H9 (cell line): ENCODE measurements around the gene GRIA1. TPM values are rescaled to one million over a fixed set of nuclear protein-coding genes. Genes with fewer than 3 reads are reported as not detected.

ENCODE experiments used
- DNase-seq: peaks from one replicate; pipeline ENCODE4 v3.0.0-alpha.2; 2017
- H2AFZ ChIP-seq: one replicate; pipeline ENCODE4 v1.6.1; 2013; ENCODE audit warnings: mild to moderate bottlenecking, low read length, control low read depth, moderate library complexity
- H2AK5ac ChIP-seq: 2 replicates; pipeline ENCODE4 v1.6.1; 2013; ENCODE audit warnings: low read length, control low read depth, mixed read lengths; ENCODE audit not compliant: insufficient read length
- H2BK120ac ChIP-seq: one replicate; pipeline ENCODE4 v1.6.1; 2013; ENCODE audit warnings: low read depth, mild to moderate bottlenecking, low read length, control low read depth, inconsistent platforms; ENCODE audit not compliant: poor library complexity, severe bottlenecking
- H2BK12ac ChIP-seq: 2 replicates; pipeline ENCODE4 v1.6.1; 2013; ENCODE audit warnings: low read length, control low read depth, mixed read lengths, low read depth; ENCODE audit not compliant: insufficient read length
- H2BK15ac ChIP-seq: 2 replicates; pipeline ENCODE4 v1.6.1; 2013; ENCODE audit warnings: low read depth, low read length, control low read depth
- H2BK20ac ChIP-seq: one replicate; pipeline ENCODE4 v1.6.1; 2013; ENCODE audit warnings: low read depth, mild to moderate bottlenecking, low read length, control low read depth, inconsistent platforms; ENCODE audit not compliant: poor library complexity, severe bottlenecking
- H2BK5ac ChIP-seq: 2 replicates; pipeline ENCODE4 v1.6.1; 2013; ENCODE audit warnings: low read length, control low read depth, mixed read lengths; ENCODE audit not compliant: insufficient read length
- H3K14ac ChIP-seq: 2 replicates; pipeline ENCODE4 v1.6.1; 2013; ENCODE audit warnings: low read length, control low read depth; ENCODE audit not compliant: insufficient read depth
- H3K18ac ChIP-seq: 2 replicates; pipeline ENCODE4 v1.6.1; 2013; ENCODE audit warnings: low read depth, mild to moderate bottlenecking, mixed read lengths, low read length, control low read depth; ENCODE audit not compliant: insufficient read length
- H3K23ac ChIP-seq: 2 replicates; pipeline ENCODE4 v1.6.1; 2013; ENCODE audit warnings: low read length, control low read depth, mixed read lengths, low read depth; ENCODE audit not compliant: insufficient read length
- H3K23me2 ChIP-seq: 2 replicates; pipeline ENCODE4 v1.6.1; 2013; ENCODE audit warnings: low read depth, mild to moderate bottlenecking, mixed read lengths, low read length, control low read depth; ENCODE audit not compliant: insufficient read length, poor library complexity, severe bottlenecking
- H3K27ac ChIP-seq: 2 replicates; pipeline ENCODE4 v1.5.1; 2013; ENCODE audit warnings: low read length, control low read depth, mixed read lengths, low read depth; ENCODE audit not compliant: insufficient read length
- H3K27me3 ChIP-seq: 2 replicates; pipeline ENCODE4 v1.6.1; 2013; ENCODE audit warnings: low read length, control low read depth, inconsistent platforms; ENCODE audit not compliant: insufficient read depth
- H3K4ac ChIP-seq: 2 replicates; pipeline ENCODE4 v1.6.1; 2013; ENCODE audit warnings: low read depth, mild to moderate bottlenecking, control low read depth, inconsistent platforms, low read length, moderate library complexity
- H3K4me1 ChIP-seq: 2 replicates; pipeline ENCODE4 v1.6.1; 2013; ENCODE audit warnings: low read length, control low read depth, inconsistent platforms; ENCODE audit not compliant: insufficient read depth
- H3K4me2 ChIP-seq: 2 replicates; pipeline ENCODE4 v1.6.1; 2013; ENCODE audit warnings: low read length, control low read depth, mixed read lengths; ENCODE audit not compliant: insufficient read length, insufficient read depth
- H3K56ac ChIP-seq: 2 replicates; pipeline ENCODE4 v1.6.1; 2013; ENCODE audit warnings: low read depth, mild to moderate bottlenecking, mixed read lengths, low read length, control low read depth; ENCODE audit not compliant: insufficient read length
- H3K79me1 ChIP-seq: 2 replicates; pipeline ENCODE4 v1.6.1; 2013; ENCODE audit warnings: low read depth, mild to moderate bottlenecking, moderate library complexity, low read length, control low read depth, inconsistent platforms; ENCODE audit not compliant: insufficient read depth, poor library complexity, severe bottlenecking
- H3K79me2 ChIP-seq: 2 replicates; pipeline ENCODE4 v1.6.1; 2013; ENCODE audit warnings: low read length, control low read depth, inconsistent platforms; ENCODE audit not compliant: insufficient read depth
- H3K9ac ChIP-seq: 2 replicates; pipeline ENCODE4 v1.6.1; 2013; ENCODE audit warnings: low read length, control low read depth, mixed read lengths; ENCODE audit not compliant: insufficient read length; ENCODE audit errors: extremely low read depth
- H3K9me3 ChIP-seq: one replicate; pipeline ENCODE4 v1.6.1; 2013; ENCODE audit warnings: low read depth, low read length, inconsistent platforms; ENCODE audit not compliant: control insufficient read depth
- H3T11ph ChIP-seq: one replicate; pipeline ENCODE4 v1.6.1; 2013; ENCODE audit warnings: mild to moderate bottlenecking, low read length, control low read depth, inconsistent platforms
- H4K20me1 ChIP-seq: one replicate; pipeline ENCODE4 v1.6.1; 2013; ENCODE audit not compliant: control insufficient read depth, insufficient read length, insufficient read depth
- H4K5ac ChIP-seq: 2 replicates; pipeline ENCODE4 v1.6.1; 2013; ENCODE audit warnings: low read depth, mild to moderate bottlenecking, mixed read lengths, low read length, control low read depth; ENCODE audit not compliant: insufficient read length
- H4K8ac ChIP-seq: replicated peaks from 2 replicates; pipeline ENCODE4 v1.6.1; 2013; ENCODE audit warnings: low read length, control low read depth, mixed read lengths, low read depth; ENCODE audit not compliant: insufficient read length
- H4K91ac ChIP-seq: 2 replicates; pipeline ENCODE4 v1.6.1; 2013; ENCODE audit warnings: low read depth, mild to moderate bottlenecking, moderate library complexity, mixed read lengths, low read length, control low read depth; ENCODE audit not compliant: insufficient read length
- H3K27ac Mint-ChIP-seq, 3 experiments: 2 replicates in 2 of 3; 3 replicates in 1 of 3; pipeline ENCODE4 v1.8.0; 2020 to 2021; ENCODE audit warnings: mixed read lengths in 3 of 3, mild to moderate bottlenecking in 1 of 3, moderate library complexity in 1 of 3
- H3K27me3 Mint-ChIP-seq: 2 replicates; pipeline ENCODE4 v1.8.0; 2021; ENCODE audit warnings: low read depth, mild to moderate bottlenecking, moderate library complexity, mixed read lengths
- H3K36me3 Mint-ChIP-seq, 3 experiments: 2 replicates in 2 of 3; 3 replicates in 1 of 3; pipeline ENCODE4 v1.8.0; 2020 to 2021; ENCODE audit warnings: low read depth in 3 of 3, mixed read lengths in 3 of 3; ENCODE audit not compliant: insufficient read depth in 1 of 3
- H3K4me1 Mint-ChIP-seq, 2 experiments: 2 replicates each; pipeline ENCODE4 v1.8.0; 2020; ENCODE audit warnings: mixed read lengths in 2 of 2
- H3K4me3 Mint-ChIP-seq, 2 experiments: 2 replicates in 1 of 2; 3 replicates in 1 of 2; pipeline ENCODE4 v1.8.0; 2020 to 2021; ENCODE audit warnings: mild to moderate bottlenecking in 2 of 2, mixed read lengths in 2 of 2, moderate library complexity in 1 of 2
- H3K9me3 Mint-ChIP-seq, 2 experiments: 2 replicates in 1 of 2; 3 replicates in 1 of 2; pipeline ENCODE4 v1.8.0; 2020; ENCODE audit warnings: mild to moderate bottlenecking in 2 of 2, mixed read lengths in 2 of 2, moderate library complexity in 1 of 2
- WGBS: extraction: QIAGEN DNeasy Blood & Tissue Kit; methylation state at CpG from one replicate; pipeline ENCODE4 v1.1.7; 2013; ENCODE audit warnings: missing lambda C conversion rate, low lambda C conversion rate, mixed read lengths; ENCODE audit not compliant: insufficient read length; ENCODE audit errors: extremely low coverage; 5-methylcytosine and 5-hydroxymethylcytosine counted together
- total RNA-seq: library from RNA; stranded (reverse); gene quantifications from 2 replicates; pipeline ENCODE4 v1.2.1, GENCODE V29; 2021
- TF ChIP-seq, protein P1 (sequence below): fragments of 200-600 bp; sonication (generic); conservative IDR thresholded peaks from 3 replicates; pipeline ENCODE4 v1.8.0; 2021; ENCODE audit warnings: antibody characterized with exemption, mild to moderate bottlenecking

GRIA1 gene
- total RNA-seq, 1 experiment from 2014 or later, result 0.52 TPM

GRCh38 chr5:153617190-153617589, 126.7 kb downstream of the GRIA1 start:
- H2AFZ ChIP-seq, result no peak overlapping the region
- WGBS, result no CpG with 5 or more reads among the region's 4 CpGs

More at GRCh38 chr5:153617190-153617589, 126.7 kb downstream of the GRIA1 start:
- Histone ChIP-seq H2BK5ac (no peak overlapping the region), H4K8ac (no peak overlapping the region), H3K4me2 (no peak overlapping the region), H4K91ac (no peak overlapping the region), H3K9ac (no peak overlapping the region), H4K5ac (no peak overlapping the region), H2BK20ac (no peak overlapping the region), H4K20me1 (no peaks in the 10 kb centered on the region), H2AK5ac (no peak overlapping the region), H3K56ac (no peak overlapping the region), H2BK15ac (no peak overlapping the region), H3K23ac (no peak overlapping the region), H3K4ac (no peak overlapping the region), H3K4me1 (no peaks in the 10 kb centered on the region), H3K18ac (no peak overlapping the region), H3K9me3 (no peaks in the 10 kb centered on the region), H3K27me3 (no peaks in the 10 kb centered on the region), H3K14ac (no peak overlapping the region), H3T11ph (no peak overlapping the region), H3K27ac (no peak overlapping the region), H3K79me2 (no peaks in the 10 kb centered on the region), H2BK120ac (no peak overlapping the region), H3K23me2 (no peaks in the 10 kb centered on the region), H3K79me1 (no peaks in the 10 kb centered on the region), H2BK12ac (no peak overlapping the region)
- no peak for DNase-seq
- Mint-ChIP-seq H3K4me3 (no peak overlapping the region), H3K4me1 (peaks cover 0 to 4% of the 10 kb centered on the region in 2 experiments; a peak in 1 of 4 replicates), H3K9me3 (no peaks in the 10 kb centered on the region), H3K27me3 (no peaks in the 10 kb centered on the region), H3K36me3 (no peaks in the 10 kb centered on the region), H3K27ac (no peak overlapping the region)
- TF ChIP-seq, protein P1, sequence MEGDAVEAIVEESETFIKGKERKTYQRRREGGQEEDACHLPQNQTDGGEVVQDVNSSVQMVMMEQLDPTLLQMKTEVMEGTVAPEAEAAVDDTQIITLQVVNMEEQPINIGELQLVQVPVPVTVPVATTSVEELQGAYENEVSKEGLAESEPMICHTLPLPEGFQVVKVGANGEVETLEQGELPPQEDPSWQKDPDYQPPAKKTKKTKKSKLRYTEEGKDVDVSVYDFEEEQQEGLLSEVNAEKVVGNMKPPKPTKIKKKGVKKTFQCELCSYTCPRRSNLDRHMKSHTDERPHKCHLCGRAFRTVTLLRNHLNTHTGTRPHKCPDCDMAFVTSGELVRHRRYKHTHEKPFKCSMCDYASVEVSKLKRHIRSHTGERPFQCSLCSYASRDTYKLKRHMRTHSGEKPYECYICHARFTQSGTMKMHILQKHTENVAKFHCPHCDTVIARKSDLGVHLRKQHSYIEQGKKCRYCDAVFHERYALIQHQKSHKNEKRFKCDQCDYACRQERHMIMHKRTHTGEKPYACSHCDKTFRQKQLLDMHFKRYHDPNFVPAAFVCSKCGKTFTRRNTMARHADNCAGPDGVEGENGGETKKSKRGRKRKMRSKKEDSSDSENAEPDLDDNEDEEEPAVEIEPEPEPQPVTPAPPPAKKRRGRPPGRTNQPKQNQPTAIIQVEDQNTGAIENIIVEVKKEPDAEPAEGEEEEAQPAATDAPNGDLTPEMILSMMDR, result no peak
